HS-27A (cell line): Measurements from ENCODE around the gene AVEN.
"Not testable (repeated sequence)": the region's sequence is repeated elsewhere in the genome, so short reads cannot be mapped to it uniquely, and the experiment has no call there.

Experiments
- DNase-seq: peaks from one replicate; pipeline ENCODE4 v3.0.0-alpha.2; 2012; ENCODE audit warnings: low read depth, missing footprints

AVEN gene

GRCh38 chr15:34043391-34043790, 4.4 kb upstream of the AVEN start:
- DNase-seq: no peak

GRCh38 chr15:34039790-34040113, 748 bp upstream of the AVEN start:
- no peak for DNase-seq

- DNase-seq: peak; percentile 39
These were observed 757 bp downstream of the AVEN start for GRCh38 chr15:34038023-34038870.

GRCh38 chr15:34031987-34032760, 6.8 kb downstream of the AVEN start:
- DNase-seq: no peak

DNA sequence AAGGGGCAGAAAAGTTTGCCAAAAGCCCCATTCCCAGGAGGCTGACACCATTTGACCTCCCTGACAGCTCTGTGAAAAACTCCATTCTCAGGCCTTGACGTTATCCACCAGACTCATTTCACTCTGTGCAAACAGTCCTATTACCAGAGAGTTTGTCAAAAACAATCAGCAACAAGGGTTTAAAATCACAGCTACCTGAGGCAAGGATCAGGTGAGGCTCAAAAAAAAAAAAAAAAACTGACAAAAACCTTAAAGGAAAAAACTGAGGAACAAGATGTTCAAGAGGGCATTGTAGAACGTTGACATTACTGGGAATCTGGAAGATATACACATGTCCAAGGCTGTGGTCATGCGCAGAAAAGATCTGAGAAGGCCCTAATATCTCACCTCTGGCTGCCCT, 11.4 kb downstream of the AVEN start:
- DNase-seq: no peak

DNA sequence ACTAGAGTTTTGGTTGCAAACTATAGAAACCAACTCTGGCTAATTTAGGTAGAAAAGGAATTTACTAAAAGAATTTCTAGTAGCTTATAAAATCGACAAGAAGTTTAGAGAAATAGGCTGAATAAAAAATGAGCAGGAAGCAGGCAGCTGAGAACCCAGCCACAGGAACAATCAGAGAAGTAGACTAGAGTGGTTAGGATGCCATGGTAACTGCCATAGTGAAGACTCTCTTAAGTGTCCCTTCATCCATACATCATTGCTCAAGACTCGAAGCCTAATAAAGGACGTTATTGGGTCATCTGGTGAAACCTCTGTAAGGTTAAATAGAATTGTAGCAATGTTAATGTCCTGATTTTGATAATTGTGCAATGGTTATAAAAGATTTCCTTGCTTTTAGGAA, 13.8 kb downstream of the AVEN start:
- no peak for DNase-seq

GRCh38 chr15:34023907-34024306, 15.1 kb downstream of the AVEN start:
- DNase-seq: no peak

- no peak for DNase-seq
These were observed 19.5 kb downstream of the AVEN start for GRCh38 chr15:34019369-34019990.

GRCh38 chr15:34018738-34019137, 20.3 kb downstream of the AVEN start:
- not testable (repeated sequence) for DNase-seq

- DNase-seq: no peak
These were observed 20.9 kb downstream of the AVEN start for GRCh38 chr15:34018021-34018645.

GRCh38 chr15:34014556-34014955, 24.4 kb downstream of the AVEN start:
- DNase-seq: no peak

DNA sequence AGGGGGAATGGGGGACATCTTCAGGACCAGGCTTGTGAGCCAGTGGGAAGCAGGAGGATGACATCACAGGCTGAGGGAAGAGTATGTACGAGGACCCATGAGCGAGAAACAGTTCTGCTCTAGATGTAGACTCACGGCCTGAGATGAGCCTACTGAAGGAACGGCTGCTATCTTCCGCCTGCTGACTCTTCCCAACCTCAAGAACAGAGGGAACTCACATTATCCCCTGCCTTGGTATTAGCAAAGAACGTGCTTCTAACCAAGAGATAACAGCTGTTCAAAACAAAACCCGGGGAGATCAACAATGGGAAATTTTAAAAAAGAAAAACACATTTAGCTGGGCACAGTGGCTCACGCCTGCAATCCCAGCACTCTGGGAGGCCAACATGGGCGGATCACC, 25.3 kb downstream of the AVEN start:
- no peak for DNase-seq

DNA sequence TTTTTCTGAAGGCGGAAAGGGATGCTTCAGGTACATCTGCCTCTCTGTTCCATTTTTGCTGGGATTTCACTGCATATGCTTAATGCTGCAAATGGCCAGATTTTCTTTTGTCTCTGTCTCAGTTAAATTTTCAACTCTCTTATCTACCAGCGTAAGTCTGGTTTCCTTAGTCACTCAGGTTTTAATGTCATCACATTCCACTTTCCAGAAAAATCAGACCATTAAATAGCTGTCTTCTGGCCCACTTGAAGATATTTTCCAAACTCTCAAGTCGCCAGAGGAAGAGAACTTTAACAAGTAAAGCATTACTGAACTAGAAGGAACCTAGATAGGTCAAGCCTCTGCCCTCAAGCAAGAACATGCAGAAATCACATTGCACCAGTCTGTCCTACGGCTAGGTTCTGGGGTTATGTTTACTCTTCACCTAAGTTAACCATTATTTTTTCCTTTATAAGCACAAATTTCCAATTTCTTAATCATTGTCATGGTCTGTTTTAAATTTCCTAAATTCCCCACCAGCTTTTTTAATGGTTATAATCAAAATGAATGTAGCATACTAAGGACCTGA, 26.5 kb downstream of the AVEN start:
- no peak for DNase-seq

- DNase-seq: no peak
These were observed 27.5 kb downstream of the AVEN start for GRCh38 chr15:34011481-34011880.

DNA sequence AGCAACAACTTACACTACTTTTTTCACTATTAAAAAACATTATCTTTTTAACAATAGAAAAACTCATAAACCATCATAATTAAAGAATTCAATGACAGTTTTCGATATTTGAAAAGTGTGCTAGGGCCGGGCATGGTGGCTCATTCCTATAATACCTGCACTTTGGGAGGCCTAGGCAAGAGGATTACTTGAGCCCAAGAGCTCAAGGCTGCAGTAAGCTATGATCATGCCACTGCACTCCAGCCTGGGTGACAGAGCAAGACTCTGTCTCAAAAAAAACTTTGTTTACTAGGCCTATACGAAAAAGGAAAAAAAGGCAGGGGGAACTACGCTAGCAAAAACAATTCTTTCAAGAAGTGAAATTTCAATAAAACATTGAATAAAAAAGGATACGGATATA, 28.1 kb downstream of the AVEN start:
- DNase-seq: no peak

- no peak for DNase-seq
These were observed 29.3 kb downstream of the AVEN start for GRCh38 chr15:34009656-34010055.

DNA sequence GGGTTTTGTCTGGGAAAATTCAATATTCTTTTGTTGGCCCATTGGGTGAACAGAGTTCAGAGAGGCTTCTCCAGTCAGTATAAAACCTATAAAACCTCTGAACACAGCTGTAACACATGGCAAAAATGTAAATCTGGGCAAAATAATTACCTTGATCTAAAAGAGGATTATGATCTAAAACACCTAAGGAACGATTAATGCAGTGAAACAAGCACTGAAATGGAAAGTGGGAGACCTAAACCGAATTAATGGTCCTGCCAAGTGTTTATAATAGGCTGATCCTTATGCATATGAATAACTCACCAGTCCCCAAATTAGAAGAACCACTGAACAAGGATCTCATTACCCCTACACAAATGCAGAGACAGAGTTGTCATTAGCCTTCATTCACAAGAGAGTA, 32.6 kb downstream of the AVEN start:
- DNase-seq: no peak

DNA sequence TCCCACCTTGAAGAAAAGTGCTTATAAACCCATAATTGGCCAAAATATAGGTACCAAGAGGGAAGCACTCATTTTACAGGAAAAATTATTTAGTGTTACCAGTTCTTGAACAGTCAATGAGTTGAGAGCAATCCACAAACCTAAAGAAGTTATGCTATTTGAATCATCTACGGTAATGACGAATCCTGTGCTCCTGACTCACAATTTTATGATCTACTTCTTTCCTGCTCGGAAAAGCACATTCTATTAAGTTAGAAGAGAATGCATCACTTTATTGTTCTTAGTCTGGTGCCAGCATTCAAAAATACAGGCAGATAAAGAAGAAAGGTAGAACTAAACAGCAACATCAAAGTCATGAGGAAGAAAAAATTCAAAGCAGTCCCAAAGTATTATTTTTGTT, 37.5 kb downstream of the AVEN start:
- no peak for DNase-seq

- not testable (repeated sequence) for DNase-seq
These were observed 43.3 kb downstream of the AVEN start for GRCh38 chr15:33995666-33996065.

DNA sequence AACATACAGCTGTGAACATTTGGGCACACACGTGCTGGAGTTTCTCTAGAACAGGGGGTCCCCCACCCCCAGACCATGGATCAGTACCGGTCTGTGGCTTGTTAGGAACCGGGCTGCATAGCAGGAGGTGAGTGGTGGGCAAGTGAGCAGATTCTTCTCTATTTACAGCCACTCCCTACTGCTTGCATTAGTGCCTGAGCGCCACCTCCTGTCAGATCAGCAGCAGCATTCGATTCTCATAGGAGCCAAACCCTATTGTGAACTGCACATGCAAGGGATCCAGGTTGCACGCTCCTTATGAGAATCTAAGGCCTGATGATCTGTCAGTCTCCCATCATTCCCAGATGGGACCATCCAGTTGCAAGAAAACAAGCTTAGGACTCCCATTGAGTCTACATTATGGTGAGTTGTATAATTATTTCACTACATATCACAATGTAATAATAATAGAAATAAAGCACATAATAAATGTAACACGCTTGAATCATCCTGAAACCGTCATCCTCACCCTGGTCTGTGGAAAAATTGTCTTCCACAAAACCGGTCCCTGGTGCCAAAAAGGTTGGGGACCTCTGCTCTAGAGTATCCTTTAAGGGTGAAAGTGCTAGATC, 44.9 kb downstream of the AVEN start:
- DNase-seq: no peak

DNA sequence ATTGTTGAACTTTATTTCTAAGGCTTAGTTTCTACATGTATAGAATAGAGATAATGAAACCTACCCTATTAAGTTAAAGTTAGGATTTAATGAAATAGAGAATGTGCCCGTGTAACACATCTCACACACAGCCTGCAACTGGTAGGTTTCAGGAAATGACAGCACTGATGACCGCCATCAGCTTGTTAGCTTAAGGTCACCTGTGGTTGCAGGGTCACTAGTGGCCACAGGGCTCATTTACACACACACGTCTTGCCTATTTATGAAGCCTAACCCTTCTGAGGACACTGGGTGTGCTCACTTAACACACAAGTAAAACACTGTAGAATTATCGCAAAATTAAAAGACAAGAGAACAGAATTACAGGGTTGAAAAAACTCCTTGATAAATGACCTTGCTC, 50.6 kb downstream of the AVEN start:
- DNase-seq: no peak

GRCh38 chr15:33987444-33987843, 51.6 kb downstream of the AVEN start:
- no peak for DNase-seq
